GM21381 (cell line): ENCODE data around the gene FAM210A.
"Not testable (repeated sequence)": the region's sequence is repeated elsewhere in the genome, so short reads cannot be mapped to it uniquely, and the experiment has no call there.

ENCODE experiments used
- ATAC-seq: cut with Tn5 transposase; IDR thresholded peaks from one replicate; pipeline ENCODE4 v1.9.1; 2021; ENCODE audit warnings: mild to moderate bottlenecking, moderate library complexity; ENCODE audit not compliant: unreplicated experiment

FAM210A gene

DNA sequence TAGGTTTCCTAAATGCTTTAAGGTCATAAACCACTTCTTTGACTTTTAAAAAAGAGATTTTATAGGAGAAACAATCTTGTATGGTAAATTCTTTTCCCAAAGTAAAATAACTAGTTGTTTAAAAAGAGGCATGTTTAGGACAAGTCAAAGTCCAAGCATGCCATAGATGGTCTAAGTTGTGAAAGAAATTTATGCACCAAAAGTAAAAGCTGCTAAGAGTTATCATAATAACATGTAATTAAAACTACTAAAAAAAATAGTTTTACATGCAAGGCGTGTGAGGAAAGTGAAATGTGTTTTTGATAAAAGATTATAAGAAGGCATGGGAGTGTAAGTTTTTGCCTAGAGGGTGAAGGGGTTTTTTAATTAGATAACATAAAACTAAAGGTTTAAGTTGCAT lies 22.5 kb downstream of the FAM210A start:
- ATAC-seq: no peak

DNA sequence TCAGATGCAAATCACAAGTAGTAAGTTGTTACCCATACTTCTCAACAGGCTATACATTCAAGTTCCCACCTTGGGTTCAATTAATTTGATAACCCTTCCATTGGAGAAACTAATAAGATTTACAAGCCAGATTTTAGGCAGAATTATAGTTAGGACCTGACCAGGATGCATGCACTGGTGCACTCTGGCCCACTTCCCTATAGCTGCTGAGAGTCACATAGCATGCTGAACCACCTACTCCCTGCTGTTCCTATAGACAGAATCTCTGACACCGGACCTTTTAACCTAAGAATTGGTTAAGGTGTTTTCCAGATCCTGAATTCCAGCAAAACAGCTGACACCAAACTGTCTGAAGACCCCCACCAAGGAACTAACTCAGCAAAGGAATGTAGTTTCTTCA lies 26.2 kb downstream of the FAM210A start:
- no peak for ATAC-seq

DNA sequence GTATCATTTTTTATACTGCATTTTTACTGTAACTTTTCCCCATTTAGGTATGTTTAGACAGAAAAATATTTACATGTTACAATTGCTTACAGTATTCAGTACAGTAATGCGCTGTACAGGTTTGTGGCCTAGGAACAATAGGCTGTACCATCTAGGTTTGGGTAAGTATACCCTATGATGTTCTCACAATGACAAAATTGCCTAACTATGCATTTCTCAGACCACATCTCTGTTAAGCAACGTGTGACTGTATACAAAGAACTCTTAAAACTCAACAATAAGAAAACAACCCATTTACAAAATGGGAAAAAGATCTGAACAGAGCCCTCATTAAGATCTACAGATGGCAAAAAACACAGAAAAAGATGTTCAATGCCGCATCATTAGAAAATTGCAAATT lies 29.4 kb downstream of the FAM210A start:
- no peak for ATAC-seq

DNA sequence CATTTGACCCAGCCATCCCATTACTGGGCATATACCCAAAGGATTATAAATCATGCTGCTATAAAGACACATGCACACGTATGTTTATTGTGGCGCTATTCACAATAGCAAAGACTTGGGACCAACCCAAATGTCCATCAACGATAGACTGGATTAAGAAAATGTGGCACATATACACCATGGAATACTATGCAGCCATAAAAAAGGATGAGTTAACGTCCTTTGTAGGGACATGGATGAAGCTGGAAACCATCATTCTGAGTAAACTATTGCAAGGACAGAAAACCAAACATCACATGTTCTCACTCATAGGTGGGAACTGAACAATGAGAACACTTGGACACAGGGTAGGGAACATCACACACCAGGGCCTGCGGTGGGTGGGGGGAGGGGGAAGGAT lies 31.0 kb downstream of the FAM210A start:
- not testable (repeated sequence) for ATAC-seq

DNA sequence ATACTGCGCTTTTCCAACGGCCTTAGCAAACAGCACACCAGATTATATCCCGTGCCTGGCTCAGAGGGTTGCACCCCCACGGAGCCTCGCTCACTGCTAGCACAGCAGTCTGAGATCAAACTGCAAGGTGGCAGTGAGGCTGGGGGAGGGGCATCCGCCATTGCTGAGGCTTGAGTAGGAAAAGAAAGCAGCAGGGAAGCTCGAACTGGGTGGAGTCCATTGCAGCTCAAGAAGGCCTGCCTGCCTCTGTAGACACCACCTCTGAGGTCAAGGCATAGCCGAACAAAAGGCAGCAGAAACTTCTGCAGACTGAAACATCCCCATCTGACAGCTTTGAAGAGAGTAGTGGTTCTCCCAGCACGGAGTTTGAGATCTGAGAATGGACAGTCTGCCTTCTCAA lies 36.3 kb downstream of the FAM210A start:
- ATAC-seq: not testable (repeated sequence)

DNA sequence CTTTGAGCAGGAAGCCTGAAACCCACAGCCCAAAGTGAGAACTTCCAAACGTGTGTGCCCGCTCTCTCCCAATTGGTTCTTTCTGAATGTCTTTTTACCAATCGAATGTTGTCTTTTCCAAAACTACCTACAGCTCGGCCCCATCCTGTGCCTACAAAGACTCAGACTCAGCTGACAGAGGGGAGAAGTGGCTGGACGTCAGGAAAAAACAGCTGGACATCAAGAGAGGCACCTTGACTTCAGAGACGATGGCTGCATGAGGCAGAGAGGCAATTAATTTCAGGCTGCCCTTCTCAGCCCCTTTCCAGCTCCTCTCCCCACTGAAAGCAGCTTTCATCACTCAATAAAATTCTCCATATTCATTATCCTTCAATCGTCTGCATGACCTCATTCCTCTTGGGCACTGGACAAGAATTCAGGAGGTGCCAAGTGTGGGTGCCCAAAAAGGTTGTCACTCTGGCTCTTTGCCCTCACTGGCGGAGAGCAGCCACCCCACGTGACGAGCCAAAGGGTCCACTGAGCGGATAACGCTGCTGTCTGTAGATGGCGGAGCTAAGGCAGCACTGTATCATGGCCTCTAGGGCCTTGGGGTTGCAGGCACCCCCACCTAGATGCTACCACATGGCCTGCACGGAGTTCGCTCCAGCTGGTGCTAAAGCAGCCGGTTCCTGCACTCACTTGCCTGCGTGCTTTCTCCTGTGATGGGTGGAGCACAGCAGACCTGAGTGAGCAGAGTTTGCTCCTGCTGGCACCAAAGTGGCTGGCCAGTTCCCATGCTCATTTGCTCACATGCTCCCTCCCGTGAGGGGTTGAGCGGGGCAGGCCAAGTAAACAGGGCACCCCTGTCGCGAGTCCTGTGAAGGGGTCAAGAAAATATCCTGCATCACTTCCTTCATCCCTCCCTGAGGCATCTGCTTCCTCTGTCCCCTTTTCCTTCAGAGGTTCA lies 37.9 kb downstream of the FAM210A start:
- ATAC-seq: no peak

DNA sequence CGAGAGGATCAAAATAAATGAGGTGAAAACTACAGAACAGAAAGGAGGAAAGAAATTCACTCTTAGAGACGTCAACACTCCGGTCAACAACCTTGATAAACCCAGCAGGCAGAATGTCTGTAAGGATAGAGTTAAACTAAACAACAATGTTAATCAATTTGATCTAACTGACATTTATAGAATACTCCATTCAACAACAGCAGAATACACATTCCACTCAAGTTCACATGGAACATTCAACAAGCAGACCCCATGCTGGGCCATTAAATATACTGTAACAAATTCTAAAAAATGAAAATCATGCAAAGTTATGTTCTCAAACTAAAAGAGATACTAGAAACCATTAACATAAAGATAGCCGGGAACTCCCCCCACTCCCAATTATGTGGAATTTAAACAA lies 41.8 kb downstream of the FAM210A start:
- ATAC-seq: no peak

DNA sequence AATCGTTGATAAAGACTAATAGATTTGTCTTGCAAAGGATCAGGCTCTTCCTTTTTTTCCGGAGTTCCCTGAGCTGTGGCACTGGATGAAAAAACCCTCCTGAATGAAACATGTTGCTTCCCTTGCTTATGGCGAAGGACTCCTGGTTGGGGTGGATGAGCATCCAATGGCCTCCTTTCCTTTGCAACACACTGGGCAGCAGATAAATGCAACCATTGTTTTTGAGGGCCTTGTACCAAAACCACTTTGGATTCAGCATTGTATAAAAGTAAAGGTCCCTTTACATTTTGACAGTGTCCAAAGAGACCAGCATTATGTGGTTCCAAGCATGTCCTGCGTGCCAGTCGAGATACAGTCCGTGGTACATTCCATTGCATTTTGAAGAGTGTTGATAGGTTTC lies 44.7 kb downstream of the FAM210A start:
- no peak for ATAC-seq

DNA sequence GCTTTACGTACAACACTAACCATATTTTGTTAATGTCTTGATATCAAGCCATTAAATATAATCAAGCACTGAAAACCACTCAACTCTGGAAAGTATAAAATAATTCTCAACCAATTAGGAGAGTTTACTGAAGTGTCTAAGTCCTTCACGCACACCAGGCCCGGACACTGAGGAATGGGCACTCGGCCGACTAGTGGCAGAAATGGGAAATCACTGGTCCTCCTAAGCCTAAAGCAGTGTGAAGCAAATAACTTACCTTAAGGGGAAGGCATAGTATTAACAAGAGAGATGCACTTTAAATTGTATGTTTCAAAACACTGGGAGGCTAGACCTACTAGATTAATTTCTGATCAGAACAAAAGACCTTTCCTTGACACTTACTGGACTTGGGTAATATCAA lies 45.7 kb downstream of the FAM210A start:
- ATAC-seq: no peak

DNA sequence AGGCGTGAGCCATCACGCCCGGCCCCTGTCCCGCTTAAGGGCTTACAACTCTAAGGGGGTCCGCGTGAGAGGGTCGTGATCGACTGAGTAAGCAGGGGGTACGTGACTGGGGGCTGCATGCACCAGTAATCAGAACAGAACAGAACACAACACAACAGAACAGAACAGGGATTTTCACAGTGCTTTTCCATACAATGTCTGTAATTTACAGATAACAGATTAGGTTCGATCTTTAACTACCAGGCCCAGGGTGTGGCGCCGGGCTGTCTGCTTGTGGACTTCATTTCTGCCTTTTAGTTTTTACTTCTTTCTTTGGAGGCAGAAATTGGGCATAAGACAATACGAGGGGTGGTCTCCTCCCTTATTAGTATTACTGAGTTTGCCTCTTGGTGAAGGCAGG lies 49.0 kb downstream of the FAM210A start:
- ATAC-seq: not testable (repeated sequence)

DNA sequence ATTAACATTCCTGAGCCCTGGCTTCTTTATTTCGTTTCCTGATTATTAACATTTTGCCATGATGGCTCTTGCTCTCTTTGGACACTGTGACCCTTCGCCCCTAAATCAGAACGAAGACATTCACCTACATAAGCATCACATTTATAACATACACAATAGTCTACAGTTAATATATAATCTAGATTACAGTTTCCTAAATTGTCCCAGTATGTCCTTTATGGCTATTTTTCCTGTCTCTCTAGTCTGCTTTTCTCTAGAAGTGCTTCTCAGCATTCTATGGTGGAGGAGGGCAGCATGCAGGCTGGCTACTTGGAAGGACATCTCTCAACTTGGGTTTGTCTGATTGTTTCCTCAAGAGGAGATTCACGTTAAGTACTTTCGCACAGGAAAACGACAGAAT lies 49.9 kb downstream of the FAM210A start:
- ATAC-seq: no peak

DNA sequence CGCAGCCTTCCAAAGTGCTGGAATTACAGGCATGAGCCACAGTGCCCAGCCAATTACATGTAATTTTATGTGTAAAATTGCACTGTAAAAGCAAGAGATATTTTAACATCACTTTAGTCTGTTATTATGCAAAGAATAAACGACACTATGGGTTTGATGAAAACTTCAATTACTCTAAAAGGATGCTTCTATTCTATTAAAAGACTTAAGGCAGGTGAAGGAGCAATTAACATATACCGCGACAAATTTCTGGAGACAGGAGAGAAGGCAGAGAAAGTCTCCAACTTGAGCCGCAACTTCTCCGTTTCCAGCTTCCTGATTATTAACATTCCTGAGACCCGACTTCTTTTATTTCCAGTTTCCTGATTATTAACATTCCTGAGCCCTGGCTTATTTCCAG lies 53.7 kb downstream of the FAM210A start:
- ATAC-seq: no peak

DNA sequence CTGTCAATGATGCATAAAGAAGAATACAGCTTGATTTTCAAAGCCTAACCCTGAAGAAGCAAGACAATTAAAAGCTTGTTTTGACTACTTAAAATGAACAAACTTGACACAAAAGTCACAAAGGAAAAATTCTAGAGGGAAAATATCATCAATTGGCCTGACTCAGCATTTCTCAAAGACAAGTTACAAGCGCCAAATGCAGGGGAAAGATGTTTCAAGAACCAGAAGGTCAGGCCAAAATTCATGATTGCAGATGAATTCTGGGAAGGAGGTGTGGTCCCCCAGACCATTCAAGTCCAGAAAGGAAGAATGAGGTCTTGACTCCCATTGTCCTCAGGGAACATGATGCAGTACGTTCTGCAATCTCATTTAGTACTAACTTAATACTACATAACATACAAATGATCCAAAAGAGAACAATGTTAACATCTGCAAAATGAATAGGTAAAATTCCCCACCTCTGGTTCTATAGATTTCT lies 64.5 kb downstream of the FAM210A start:
- no peak for ATAC-seq

DNA sequence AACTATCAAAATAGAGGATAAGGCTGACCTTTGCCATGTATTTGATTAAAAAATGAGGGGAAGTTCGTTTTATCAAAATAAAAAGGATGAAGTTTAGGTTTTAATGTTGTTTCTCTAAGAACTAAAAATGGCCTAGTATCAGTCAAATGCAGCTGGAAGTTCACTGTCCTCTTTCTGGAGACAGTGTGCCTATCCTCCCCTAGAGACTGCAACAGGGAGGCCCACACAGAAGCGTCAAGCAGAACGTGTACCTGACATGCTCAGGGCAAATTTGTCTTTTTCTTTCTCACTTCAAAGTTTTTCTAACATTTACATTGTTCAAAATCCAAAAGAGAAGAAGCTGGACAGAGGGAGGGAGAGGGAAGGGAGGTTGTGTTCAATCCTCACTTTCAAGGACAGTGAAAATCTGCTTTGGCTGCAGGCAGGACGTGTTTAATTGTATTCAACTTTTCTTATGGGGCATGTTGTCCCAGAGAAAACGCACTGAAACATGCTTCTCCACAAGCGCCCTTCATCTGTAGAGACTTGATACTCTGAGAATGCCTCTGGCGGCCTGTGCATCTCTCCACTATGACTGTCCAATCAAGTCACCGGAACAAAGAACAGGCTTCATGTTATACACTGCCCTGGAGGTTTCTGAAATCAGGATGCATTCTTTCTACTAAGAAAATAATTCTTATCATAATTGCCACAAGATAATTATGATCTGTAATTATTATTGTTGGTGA lies 65.1 kb downstream of the FAM210A start:
- no peak for ATAC-seq

DNA sequence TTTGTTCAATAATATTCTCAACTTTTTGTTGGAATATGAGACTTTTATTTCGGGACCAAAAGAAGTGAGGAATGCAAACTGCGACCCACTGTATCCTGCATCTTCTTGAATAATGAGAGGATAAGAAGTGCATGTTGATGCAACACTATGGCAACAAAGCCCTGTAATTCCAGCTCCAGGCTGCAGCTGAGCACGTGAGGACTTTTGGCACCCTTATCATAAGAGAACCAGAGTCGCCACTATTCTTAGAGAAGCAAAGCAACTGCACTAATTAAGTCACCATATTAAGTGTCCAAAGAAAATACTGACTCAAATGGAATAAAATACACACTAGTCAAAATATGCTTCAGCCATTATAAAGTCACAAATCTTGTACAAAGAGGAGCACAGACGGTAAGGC lies 65.8 kb downstream of the FAM210A start:
- ATAC-seq: no peak

DNA sequence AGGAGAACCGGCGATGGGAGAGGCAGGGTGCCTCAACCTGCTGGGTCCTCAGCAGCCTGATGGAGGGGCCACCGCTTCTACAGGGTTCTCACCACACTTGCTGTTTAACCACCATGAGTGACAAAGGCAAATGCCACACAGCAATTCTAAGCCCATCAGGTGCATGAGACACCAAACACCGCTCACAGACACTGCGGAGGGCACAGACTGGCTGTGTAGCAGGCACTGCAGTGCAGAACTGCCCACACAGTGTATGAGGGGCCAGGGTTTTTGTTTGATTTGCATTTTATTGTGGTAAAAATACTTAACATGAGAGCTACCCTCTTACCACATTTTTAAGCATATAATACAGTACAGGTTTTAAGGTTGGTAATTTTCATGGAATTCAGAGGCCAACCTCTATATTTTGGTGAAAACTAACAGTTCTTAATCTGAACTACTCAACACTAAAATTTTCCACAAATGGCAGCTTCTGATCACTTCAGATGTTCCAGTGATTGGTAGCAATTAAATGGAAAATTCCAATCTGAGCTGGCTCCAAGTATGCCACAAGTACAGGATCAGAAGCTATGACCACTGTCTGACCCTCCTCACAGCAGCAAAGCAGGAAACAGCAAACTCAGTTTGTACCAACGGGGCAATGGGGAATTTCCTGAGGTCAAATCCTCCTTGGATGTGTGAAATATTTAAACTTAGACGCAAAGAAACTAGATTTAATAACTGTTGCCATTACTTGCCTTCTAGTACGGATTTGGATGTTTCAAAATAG lies 67.7 kb downstream of the FAM210A start:
- no peak for ATAC-seq

DNA sequence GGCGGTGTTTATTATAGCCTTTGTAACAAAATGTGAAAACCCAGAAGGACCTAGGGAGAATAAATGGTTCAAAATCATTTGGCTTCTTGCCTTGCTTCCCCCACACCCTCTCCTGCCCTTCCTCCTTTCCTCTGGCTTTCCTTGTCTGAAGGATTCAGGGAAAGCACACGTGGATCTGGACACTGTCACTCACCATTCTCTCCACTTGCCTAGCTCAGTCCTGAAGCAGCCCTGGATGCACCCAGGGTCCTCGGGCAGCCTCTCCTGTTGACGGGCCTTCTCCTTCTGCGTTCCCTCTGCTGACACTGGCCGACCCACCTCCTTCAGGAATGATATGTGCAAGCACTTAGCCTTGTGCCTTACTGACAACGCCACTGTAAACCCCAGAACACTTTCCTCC lies 68.4 kb downstream of the FAM210A start:
- ATAC-seq: no peak

DNA sequence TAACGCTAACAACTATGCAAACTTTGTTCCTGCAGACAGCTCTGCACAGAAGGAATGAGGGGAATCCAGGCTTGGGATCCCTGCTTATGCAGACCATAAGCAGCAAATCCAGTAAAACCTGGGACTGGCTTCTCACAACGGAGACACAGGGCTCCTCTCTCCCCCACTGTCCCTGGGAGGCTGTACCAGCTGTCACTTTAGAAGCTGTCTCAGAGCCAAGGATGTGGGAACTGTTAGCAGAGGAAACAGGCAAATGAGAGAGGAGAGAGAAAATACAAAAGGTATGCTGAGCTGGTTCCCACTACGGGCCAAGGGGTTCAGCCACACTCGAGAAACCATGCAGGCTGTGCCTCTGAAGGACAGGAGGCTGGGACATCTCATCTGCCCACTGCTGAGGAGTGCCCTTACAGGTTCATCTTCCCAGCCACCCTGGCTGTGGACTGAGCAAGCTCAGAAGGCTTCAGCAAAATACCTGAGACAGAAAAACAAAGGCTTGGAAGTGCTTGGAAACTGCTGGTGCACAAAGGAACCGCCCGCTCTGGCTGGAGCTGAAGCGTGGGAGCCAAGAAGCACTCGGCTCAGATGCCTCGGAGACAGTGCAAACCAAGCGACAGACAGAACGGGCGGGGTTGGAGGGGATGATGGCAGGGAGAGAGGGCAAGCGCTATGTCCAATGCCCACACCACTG lies 72.5 kb downstream of the FAM210A start:
- ATAC-seq: no peak

DNA sequence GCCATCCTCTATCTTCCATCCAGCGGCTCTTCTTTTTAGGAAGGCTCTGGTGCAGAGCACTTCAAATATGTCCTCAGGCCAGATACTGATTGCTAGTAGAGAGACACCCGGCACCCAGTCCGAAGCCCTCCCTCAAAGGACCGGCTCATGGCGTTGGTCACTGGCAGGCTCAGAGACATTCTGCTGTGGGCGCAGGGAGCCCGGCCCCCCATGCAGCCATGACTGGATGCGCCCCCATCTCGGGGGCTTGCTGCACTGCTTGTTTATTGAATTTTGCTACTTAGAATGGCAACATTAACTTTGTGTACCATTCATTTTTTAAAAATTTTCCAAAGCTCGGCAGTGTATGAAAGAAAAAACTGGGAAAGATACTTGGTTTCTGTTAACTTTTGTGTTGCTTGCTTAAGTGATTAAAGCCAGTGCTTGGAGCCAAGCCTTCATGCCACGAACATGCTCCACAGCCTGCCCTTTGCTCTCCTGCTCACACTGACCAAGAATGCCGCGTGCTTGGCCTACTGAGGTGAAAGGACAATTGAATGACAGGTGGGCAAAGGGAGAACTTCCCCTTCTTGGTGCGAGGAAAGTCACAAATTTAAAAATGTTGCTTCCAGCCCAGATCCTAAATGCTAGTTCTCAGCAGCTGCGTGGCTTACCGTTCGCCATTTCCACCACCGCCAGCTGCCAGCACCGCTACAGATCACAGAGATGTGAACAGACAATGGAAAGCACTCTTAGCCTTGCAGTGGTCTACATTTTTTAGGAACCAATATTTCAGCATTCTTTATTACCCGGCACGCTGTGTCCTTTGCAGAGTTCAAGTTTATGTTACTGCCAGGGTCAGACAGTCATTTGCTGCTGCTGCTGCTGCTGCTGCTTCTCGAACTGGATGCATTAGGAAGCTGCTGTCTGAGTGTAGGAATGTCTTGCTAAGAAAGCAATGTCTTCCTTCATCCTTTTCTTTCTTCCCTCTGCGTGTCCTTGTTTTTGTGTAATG lies 76.7 kb downstream of the FAM210A start:
- no peak for ATAC-seq

DNA sequence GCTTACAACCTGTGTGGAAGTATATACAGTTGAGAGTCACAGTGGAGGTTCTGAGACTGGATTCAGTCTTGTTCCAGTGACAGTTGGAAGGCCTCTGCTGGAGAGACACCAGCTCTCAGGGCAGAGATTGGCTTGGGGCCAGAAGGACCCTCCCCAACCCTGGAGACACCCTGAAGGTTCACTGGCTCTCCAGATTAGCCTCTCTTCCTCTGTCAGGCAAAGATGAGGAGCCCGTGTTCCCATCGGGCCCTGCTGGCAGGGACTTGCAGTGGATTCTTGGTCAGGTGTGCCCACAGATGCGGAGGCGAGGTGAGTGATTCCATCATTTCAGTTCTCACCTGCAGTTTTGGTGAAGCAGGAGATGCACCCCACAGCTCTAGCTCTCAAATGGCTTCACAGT lies 78.6 kb downstream of the FAM210A start:
- no peak for ATAC-seq
